Stimulated activated CD8-positive, alpha-beta memory T cell treated with anti-CD3 and anti-CD28 coated beads, Interleukin-4, amount 100 ng/mL, for 48 hours (primary cell): Measurements from ENCODE around the gene LRRC17.
"Not testable (repeated sequence)": the region's sequence is repeated elsewhere in the genome, so short reads cannot be mapped to it uniquely, and the experiment has no call there.

Source experiments
- DNase-seq: peaks from one replicate; pipeline ENCODE4 v3.0.0-alpha.2; 2020

The LRRC17 gene

GRCh38 chr7:102897856-102898531 lies 14.8 kb upstream of the LRRC17 start:
- no peak for DNase-seq

DNA sequence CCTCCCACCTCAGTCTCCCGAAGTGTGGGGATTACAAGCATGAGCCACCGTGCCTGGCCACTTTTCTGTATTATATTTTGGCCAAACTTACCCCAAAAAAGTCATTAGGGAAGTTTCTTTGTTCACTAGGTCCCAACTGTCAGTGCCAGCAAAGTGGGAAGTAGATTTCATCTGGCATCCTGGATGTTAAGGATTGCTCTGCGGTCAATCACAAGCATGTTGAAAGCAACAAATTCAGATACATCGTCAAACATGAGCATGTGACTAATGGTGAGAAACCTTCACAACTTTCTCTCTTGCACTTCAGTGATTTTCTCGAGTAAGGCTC lies 14.3 kb upstream of the LRRC17 start:
- no peak for DNase-seq

DNA sequence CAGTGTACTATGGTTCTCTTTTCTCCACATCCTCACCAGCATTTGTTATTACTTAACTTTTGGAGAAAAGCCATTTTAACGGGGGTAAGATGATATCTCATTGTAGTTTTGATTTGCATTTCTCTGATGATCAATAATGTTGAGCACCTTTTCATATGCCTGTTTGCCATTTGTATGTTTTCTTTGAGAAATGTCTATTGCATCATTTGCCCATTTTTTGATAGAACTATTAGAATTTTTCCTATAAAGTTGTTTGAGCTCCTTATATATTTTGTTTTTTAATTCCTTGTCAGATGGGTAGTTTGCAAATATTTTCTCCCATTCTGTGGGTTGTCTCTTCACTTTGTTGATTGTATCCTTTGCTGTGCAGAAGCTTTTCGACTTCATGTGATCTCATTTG lies 10.7 kb upstream of the LRRC17 start:
- not testable (repeated sequence) for DNase-seq

DNA sequence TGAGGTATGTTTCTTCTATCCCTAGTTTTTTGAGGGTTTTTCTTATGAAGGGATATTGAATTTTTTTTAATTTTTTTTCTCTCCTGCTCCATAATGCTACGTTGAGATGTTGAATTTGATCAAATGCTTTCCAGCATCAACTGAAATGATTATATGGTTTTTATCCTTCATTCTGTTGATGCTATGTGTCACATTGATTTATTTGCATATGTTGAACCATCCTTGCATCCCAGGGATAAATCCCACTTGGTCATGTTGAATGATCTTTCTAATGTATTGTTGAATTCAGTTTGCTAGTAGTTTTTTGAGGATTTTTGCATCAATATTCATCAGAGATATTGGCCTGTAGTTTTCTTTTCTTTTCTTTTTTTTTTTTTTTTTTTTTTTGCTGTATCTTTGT lies 9.2 kb upstream of the LRRC17 start:
- not testable (repeated sequence) for DNase-seq

DNA sequence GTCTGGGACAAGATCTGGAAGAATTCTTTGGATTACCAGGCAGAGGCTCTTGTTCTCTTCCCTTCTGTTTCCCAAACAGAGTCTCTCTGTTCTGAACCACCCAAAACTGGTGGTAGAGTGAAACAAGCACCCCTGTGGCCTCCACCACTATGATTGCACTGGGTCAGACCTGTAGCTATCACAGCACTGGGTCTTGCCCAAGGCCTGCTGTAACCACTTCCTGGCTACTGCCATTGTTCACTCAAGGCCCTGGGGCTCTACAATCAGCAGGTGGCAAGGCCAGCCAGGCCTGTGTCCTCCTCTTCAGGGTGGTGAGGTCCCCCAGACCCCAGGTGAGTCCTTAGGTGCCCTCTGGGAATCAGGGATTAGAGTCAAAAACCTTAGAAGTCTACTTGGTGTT lies 4.1 kb upstream of the LRRC17 start:
- no peak for DNase-seq

- no peak for DNase-seq
Measured at GRCh38 chr7:102913826-102914225, 1.0 kb downstream of the LRRC17 start.

DNA sequence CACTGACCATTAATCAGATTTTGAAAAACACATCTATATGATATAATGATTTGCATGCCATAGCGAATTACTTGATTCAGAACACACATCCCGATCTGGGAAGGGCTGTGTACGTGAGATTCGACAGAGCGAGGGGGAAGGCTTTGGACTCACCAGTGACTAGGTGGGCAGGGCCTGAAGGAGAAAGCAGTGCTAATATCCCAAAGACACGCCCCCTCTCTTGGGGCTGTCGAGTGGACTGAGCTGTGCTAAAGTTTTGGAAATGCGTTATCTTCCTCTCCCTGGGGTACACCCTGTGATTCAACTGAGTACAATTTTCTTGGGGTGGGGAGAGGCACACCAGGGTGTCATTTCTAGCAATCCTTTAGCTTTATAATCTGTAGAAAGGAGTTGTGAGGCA lies 1.8 kb downstream of the LRRC17 start:
- no peak for DNase-seq

DNA sequence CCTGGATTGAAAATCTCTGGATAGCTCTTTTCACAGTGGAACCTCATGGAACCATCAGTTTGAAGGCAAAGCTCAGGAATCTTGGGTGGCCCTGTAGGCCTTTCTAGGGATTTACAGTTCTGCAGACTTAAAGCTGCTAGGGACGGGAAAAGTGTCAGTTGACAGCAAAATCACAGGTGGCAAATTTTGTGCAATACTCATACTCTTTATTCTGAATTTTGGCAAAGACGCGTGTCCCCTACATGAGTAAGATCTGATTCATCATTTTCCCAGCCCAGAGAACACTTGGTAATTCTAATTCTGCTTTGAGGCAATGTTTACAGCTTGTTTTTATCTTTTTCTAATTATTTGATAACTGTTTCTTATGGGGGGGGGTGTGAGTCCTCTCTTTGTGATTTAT lies 3.6 kb downstream of the LRRC17 start:
- no peak for DNase-seq

GRCh38 chr7:102916881-102917280 lies 4.1 kb downstream of the LRRC17 start:
- no peak for DNase-seq

DNA sequence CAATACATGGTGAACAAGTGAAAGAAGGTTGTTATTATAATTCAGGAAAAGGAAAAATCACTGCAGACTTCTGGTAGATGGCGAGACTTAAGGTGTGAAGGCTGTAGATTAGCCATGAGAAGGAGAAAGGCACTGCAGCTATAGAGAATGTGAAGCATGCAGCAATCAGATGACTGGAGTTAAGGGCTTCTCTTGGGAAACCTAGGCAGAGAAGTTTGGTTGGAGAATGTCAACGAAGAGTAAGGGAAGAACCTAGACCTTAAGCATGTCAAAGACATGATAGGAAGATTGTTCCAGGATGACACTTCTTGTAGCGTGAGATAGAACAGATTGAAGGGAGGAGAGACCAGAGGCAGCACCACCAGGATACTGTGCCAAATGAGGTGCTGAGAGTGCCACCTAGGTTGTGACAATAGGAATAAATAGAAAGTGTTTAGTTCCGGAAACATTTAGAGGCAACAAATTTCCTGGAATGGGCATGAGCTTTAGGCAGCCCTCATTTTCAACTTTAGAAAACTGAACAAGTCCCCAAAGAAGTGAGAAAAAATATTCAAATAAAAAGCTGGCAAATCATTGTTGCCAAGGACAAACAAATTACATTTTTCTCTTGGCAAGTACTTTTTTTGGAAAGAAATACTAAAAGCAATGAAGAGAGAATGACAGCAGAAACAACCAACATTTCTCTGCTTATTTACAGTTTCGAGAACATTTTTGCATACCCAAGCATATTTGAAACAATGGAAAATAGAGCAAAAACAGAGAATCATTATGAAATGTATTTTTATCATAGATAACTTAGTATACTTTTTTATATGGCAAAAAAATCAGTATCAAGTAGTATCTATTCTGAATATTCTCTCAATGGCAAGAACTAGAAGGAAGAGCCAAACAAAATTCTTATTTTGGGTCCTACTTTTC lies 4.9 kb downstream of the LRRC17 start:
- no peak for DNase-seq

GRCh38 chr7:102918845-102919244 lies 6.0 kb downstream of the LRRC17 start:
- DNase-seq = no peak

- DNase-seq = no peak
Measured at GRCh38 chr7:102925976-102926782, 13.4 kb downstream of the LRRC17 start.

DNA sequence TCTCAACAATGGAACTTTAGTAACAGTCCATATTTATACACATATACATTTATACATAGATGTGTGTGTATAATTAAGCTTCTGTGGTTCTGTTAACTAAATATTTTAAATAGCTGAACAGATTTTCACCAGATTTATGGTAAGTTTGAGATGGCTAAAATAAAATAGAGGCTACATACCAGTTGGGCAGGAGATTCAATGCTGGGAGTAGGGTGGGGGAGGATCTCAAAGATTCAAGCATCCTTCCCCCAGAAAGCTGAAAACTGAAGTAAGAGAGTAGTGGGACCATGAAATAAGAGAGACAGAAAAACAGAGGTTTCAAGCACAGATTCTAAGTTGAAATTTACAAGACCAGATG lies 14.0 kb downstream of the LRRC17 start:
- DNase-seq = no peak

GRCh38 chr7:102927312-102927933 lies 14.6 kb downstream of the LRRC17 start:
- no peak for DNase-seq

DNA sequence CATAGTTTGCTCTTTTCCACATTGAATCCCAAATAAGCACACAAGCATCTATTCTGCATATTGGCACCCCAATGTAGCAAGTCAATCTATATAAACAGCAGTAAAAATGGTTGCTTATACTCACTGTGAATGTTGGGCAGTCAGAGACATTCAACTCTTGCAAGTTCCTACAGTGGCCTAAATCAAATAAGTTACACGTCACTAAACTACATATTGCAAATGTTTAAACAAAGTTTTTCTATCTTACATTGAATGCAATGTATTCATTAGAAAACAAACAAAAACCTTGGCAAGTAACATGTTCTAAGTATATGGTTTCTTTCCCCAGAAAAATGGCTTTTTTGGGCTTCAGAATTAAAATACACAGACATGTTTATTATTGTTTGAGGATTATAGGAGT lies 19.0 kb downstream of the LRRC17 start:
- no peak for DNase-seq

DNA sequence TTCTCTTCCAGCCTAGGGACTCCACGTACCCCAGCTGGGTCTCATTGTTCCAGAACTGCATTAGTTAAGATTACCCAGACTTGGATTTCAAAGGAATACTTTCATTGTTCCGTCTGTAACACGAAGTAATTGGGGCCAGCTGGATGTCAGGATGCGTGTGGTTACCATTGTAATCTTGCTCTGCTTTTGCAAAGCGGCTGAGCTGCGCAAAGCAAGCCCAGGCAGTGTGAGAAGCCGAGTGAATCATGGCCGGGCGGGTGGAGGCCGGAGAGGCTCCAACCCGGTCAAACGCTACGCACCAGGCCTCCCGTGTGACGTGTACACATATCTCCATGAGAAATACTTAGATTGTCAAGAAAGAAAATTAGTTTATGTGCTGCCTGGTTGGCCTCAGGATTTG lies 21.0 kb downstream of the LRRC17 start:
- DNase-seq = no peak

GRCh38 chr7:102934239-102934638 lies 21.4 kb downstream of the LRRC17 start:
- DNase-seq = no peak

- DNase-seq = no peak
Measured at GRCh38 chr7:102934701-102935100, 21.9 kb downstream of the LRRC17 start.

DNA sequence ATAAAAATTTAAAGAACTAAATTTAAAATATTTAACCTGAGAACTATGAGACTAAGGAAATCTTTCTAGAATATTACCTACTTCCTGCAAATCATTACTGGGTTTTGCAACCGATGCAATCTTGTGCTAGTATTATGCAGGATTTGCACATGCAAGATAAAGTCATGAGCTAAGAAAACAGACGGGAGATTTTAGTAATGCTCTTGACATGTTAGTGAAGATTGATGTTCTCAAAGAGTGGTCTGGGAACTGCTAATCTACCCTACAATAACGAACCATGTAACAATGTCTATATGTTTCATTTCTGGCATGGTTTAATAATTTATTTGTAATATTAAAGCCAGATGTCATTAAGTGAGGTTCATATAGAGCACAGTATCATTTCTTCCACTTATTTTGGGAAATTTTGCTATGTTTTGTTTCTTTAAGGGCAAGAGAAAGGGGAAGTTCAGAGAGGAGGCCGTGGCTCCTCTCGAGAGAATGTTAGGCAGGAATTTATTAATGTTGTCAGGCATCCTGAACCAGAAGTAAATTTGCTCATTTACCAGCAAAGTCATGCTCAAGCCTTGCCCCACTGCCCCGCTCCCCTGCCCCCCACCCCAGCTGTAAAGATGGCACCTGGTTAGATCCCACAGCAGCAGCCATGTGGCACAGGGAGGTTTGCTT lies 22.8 kb downstream of the LRRC17 start:
- DNase-seq = no peak

DNA sequence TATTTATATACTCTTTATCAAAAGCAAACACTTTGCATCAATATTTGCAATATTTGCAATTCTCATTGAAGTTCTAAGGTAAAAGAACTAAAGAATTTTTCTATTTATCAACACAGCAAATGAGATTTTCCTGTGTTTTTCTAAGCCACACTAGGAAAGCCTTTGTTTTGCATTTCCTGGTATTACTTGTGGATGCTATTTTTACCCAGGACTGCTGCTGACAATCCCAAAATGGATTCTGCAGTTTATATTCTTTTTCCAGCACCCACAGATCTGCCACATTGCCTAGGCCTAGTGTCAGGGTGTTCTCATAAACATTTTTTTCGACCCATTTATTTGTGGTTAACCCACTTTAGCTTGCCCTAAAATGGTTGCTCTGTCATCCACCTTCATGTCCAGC lies 25.9 kb downstream of the LRRC17 start:
- no peak for DNase-seq

DNA sequence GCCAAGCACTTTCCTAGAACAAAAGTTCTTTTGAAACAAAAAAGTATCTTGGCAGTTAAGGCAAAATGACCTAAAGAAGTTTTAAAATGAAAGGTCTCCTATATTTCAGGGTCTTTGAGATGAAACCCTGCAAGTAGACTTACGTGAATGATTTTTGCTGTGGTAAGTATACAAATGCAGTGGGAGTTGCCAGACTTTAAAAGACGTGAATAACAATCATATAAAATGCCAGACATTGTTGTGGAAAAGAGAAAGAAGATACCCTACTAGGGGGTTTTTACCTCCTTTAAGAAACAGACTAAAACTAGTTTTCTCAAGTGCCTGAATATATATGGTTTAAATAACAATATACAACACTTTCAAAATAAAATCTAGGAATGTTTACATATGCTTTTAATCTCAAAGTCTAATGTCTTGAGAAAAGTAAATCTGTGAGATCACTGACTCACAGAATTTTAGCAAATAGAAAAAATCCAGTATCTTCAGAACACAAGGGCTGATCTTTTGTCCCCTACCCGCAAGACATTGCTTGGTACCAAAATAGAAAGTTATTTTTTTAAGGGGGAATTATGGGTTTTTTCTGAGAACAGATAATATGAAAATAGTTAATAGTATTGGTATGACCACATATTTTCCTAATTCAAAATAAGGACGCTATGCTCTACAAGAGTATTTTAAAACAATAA lies 29.5 kb downstream of the LRRC17 start:
- DNase-seq = no peak

DNA sequence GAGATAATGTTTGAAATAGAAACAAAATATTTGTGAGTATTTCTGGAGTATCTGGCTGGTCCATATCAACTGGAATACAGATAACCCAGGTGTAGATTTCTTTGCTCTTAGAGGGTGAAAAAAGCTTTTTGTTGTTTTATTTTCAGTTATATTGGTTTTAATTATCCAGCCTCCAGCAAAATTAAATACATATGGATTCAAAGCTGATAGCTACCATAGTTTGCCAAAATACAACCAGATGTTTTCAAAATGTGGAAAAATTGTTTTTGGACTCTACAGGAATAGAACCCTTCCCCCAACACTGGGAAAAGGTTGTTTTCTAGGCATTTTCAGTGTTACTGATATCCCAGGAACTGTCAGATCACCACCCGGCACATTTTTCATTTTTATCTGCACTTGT lies 30.1 kb downstream of the LRRC17 start:
- no peak for DNase-seq
